Esophagus muscularis mucosa (tissue), 4 donors: Measurements from ENCODE around the gene MIAT.

Source experiments
- EP300 ChIP-seq: sonication (generic); formaldehyde crosslinking; IDR thresholded peaks from one replicate; pipeline ENCODE4 v1.6.1; 2017; ENCODE audit warnings: antibody characterized with exemption
- POLR2A ChIP-seq: fragments of 450-650 bp; IDR thresholded peaks from one replicate; pipeline ENCODE4 v1.6.1; 2017; ENCODE audit warnings: antibody characterized with exemption, moderate library complexity, mild to moderate bottlenecking, low read depth
- TF ChIP-seq, protein P1 (sequence below), 3 experiments: fragments of 200-600 bp in 2 of 3; fragments of 450-650 bp in 1 of 3; sonication (generic) in 2 of 3; IDR thresholded peaks; one replicate each; pipeline ENCODE4 v1.5.1; 2017 to 2019; ENCODE audit warnings: antibody characterized with exemption in 3 of 3, mild to moderate bottlenecking in 2 of 3, moderate library complexity in 1 of 3

DNA sequence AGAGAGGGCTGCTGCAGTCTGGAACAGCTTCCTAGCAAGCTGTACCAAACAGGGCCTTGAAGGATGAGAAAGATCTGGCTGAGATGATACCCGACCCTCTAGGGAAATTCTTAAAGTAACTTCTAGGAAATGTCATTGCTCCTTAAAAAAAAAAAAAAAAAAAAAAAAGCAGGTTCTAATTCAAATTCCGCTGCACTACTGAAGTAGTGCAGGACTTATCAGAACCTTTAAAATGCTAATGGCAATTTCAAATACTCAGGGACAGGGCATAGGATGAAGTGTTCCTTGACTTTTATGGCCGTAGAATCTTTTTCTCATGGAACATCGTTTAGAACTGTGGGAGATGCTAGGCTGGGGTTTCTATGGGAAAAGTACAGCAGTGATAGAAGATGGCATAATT, 13.1 kb downstream of the MIAT start:
- TF ChIP-seq POLR2A (no peak), EP300 (no peak)
- TF ChIP-seq, protein P1, sequence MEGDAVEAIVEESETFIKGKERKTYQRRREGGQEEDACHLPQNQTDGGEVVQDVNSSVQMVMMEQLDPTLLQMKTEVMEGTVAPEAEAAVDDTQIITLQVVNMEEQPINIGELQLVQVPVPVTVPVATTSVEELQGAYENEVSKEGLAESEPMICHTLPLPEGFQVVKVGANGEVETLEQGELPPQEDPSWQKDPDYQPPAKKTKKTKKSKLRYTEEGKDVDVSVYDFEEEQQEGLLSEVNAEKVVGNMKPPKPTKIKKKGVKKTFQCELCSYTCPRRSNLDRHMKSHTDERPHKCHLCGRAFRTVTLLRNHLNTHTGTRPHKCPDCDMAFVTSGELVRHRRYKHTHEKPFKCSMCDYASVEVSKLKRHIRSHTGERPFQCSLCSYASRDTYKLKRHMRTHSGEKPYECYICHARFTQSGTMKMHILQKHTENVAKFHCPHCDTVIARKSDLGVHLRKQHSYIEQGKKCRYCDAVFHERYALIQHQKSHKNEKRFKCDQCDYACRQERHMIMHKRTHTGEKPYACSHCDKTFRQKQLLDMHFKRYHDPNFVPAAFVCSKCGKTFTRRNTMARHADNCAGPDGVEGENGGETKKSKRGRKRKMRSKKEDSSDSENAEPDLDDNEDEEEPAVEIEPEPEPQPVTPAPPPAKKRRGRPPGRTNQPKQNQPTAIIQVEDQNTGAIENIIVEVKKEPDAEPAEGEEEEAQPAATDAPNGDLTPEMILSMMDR (IDR thresholded peaks at IDR 0.05): no peak
